Measurements from ENCODE around the gene RAB34.

- TF ChIP-seq CTCF (IDR thresholded peaks at IDR 0.05): no peak
- TF ChIP-seq POLR2A (IDR thresholded peaks at IDR 0.05): no peak
Observed at GRCh38 chr17:28747051-28747691, 29.5 kb upstream of the RAB34 start.

Data from heart left ventricle (tissue), 13 donors.